ENCODE measurements around the gene KCNJ12.
"Not testable (repeated sequence)": the region's sequence is repeated elsewhere in the genome, so short reads cannot be mapped to it uniquely, and the experiment has no call there.

The KCNJ12 gene

GRCh38 chr17:21350495-21350894 lies 25.7 kb upstream of the KCNJ12 start:
- DNase-seq: not testable (repeated sequence)

GRCh38 chr17:21351366-21352065 lies 24.6 kb upstream of the KCNJ12 start:
- DNase-seq: no peak

GRCh38 chr17:21352221-21352980 lies 23.8 kb upstream of the KCNJ12 start:
- DNase-seq: no peak

- no peak for DNase-seq
Observed at GRCh38 chr17:21352981-21353265, 23.2 kb upstream of the KCNJ12 start.

- DNase-seq: no peak
Observed at GRCh38 chr17:21353326-21354010, 22.7 kb upstream of the KCNJ12 start.

GRCh38 chr17:21354796-21355385 lies 21.3 kb upstream of the KCNJ12 start:
- DNase-seq: no peak

- no peak for DNase-seq
Observed at GRCh38 chr17:21355586-21355985, 20.6 kb upstream of the KCNJ12 start.

GRCh38 chr17:21356537-21357127 lies 19.5 kb upstream of the KCNJ12 start:
- no peak for DNase-seq

GRCh38 chr17:21357281-21357680 lies 18.9 kb upstream of the KCNJ12 start:
- DNase-seq: no peak

GRCh38 chr17:21357696-21358656 lies 18.2 kb upstream of the KCNJ12 start:
- no peak for DNase-seq

- no peak for DNase-seq
Observed at GRCh38 chr17:21358682-21359482, 17.3 kb upstream of the KCNJ12 start.

GRCh38 chr17:21359483-21359840 lies 16.7 kb upstream of the KCNJ12 start:
- DNase-seq: no peak

GRCh38 chr17:21360048-21360447 lies 16.1 kb upstream of the KCNJ12 start:
- no peak for DNase-seq

- DNase-seq: no peak
Observed at GRCh38 chr17:21361020-21361809, 14.9 kb upstream of the KCNJ12 start.

- DNase-seq: no peak
Observed at GRCh38 chr17:21362331-21362931, 13.7 kb upstream of the KCNJ12 start.

- no peak for DNase-seq
Observed at GRCh38 chr17:21363776-21364642, 12.1 kb upstream of the KCNJ12 start.

GRCh38 chr17:21365016-21365415 lies 11.1 kb upstream of the KCNJ12 start:
- DNase-seq: no peak

GRCh38 chr17:21368545-21369246 lies 7.5 kb upstream of the KCNJ12 start:
- no peak for DNase-seq

Data from activated T-cell treated with anti-CD3 and anti-CD28 coated beads, Interleukin-2, amount 50 U/mL, for 1 hour (primary cell).